CD4-positive, alpha-beta T cell (primary cell): Measurements from ENCODE around the gene MSANTD4. TPM values are rescaled to one million over a fixed set of nuclear protein-coding genes. Genes with fewer than 3 reads are reported as not detected.

Experiments
- ATAC-seq: fragments of 200-7000 bp; cut with Tn5 transposase; one replicate; pipeline ENCODE4 v1.10.0; 2022; ENCODE audit warnings: mild to moderate bottlenecking; ENCODE audit not compliant: poor library complexity
- CTCF ChIA-PET: fragments of 350-600 bp; sonication (Branson Sonifier 250); formaldehyde crosslinking; loops from one replicate; lab custom pipeline; 2021; ENCODE audit warnings: antibody characterized with exemption, inconsistent platforms; lab: Charles Lee
- POLR2A ChIA-PET: fragments of 350-600 bp; sonication (Branson Sonifier 250); formaldehyde crosslinking; loops from one replicate; lab custom pipeline; 2021; ENCODE audit warnings: antibody characterized with exemption, inconsistent platforms; lab: Charles Lee
- DNase-seq, 14 experiments: peaks; one replicate each; pipeline ENCODE4 v3.0.0-alpha.2; 2013 to 2020; ENCODE audit warnings: mixed read lengths in 2 of 14
- H3K27ac ChIP-seq, 2 donors: one replicate each; pipeline versions ENCODE4 v1.5.1 to v1.7.0; 2013; ENCODE audit warnings: low read length in 2 of 2, low read depth in 1 of 2, mild to moderate bottlenecking in 1 of 2
- H3K27me3 ChIP-seq, 2 experiments: 1 replicate in 1 of 2; 2 replicates in 1 of 2; pipeline versions ENCODE4 v1.6.1 to v1.7.0; 2013; ENCODE audit warnings: low read length in 2 of 2, control low read depth in 1 of 2, mild to moderate bottlenecking in 1 of 2, moderate library complexity in 1 of 2; ENCODE audit not compliant: insufficient read depth in 2 of 2, control insufficient read depth in 1 of 2
- H3K36me3 ChIP-seq: one replicate; pipeline ENCODE4 v1.6.1; 2013; ENCODE audit warnings: low read length, control low read depth; ENCODE audit not compliant: insufficient read depth
- H3K4me1 ChIP-seq: one replicate; pipeline ENCODE4 v1.6.1; 2013; ENCODE audit warnings: low read length, control low read depth; ENCODE audit not compliant: insufficient read depth
- H3K4me3 ChIP-seq: one replicate; pipeline ENCODE4 v1.5.1; 2013; ENCODE audit warnings: mild to moderate bottlenecking, low read length, moderate library complexity
- H3K9me3 ChIP-seq, 2 experiments: 1 replicate in 1 of 2; 2 replicates in 1 of 2; pipeline versions ENCODE4 v1.6.1 to v1.7.0; 2013; ENCODE audit warnings: low read length in 2 of 2, mild to moderate bottlenecking in 2 of 2, control low read depth in 1 of 2, moderate library complexity in 1 of 2; ENCODE audit not compliant: control insufficient read depth in 1 of 2, insufficient read depth in 1 of 2
- H3K27ac Mint-ChIP-seq: one replicate; pipeline ENCODE4 v1.8.0; 2020; ENCODE audit warnings: mixed read lengths
- H3K27me3 Mint-ChIP-seq: one replicate; pipeline ENCODE4 v1.8.0; 2021; ENCODE audit warnings: mixed read lengths
- H3K36me3 Mint-ChIP-seq: one replicate; pipeline ENCODE4 v1.8.0; 2021; ENCODE audit warnings: low read depth, mixed read lengths
- H3K4me1 Mint-ChIP-seq: one replicate; pipeline ENCODE4 v1.8.0; 2021; ENCODE audit warnings: low read depth, mixed read lengths
- H3K4me3 Mint-ChIP-seq: one replicate; pipeline ENCODE4 v1.8.0; 2020; ENCODE audit warnings: mild to moderate bottlenecking, mixed read lengths
- H3K9me3 Mint-ChIP-seq: one replicate; pipeline ENCODE4 v1.8.0; 2020; ENCODE audit warnings: mixed read lengths
- intact Hi-C, 2 experiments: fragments of 100-400 bp; cut with DNase I in 1 of 2; cut with micrococcal nuclease in 1 of 2; formaldehyde crosslinking; loops; one replicate each; pipeline versions ENCODE4 v1.15.1 to v1.9.0; 2023 to 2025; cut with DNase I, micrococcal nuclease
- total RNA-seq, 174 experiments: library from RNA in 2 of 174; stranded (reverse) in 2 of 174; gene quantifications; one replicate each; pipeline ENCODE4 v1.2.3 and lab custom pipeline; 2021 to 2026
- TF ChIP-seq, protein P1 (sequence below): fragments of 200-600 bp; IDR thresholded peaks from one replicate; pipeline ENCODE4 v1.8.0; 2022; ENCODE audit warnings: antibody characterized with exemption, mild to moderate bottlenecking

Gene MSANTD4
- total RNA-seq, 2 experiments from 2014 or later, result 4.3 to 6.2 TPM

DNA sequence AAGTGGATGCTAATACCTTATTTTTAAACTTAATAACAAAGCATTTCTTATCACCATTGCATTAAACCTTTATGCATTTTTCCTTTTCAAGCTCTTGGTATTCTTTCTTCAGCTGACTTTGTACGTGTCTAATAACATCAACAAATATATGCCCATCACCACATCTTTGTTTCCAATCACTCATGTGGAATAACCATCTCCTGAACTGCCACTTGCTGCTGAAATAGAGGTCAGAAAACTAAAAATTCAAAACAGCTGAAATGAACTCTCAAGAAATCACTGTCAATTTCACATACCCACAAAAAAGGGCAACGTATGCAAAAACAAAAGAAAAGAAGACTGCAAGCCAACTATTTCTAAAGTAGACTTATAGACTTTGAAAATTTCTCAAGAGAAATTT lies 7.4 kb downstream of the MSANTD4 start:
- intact Hi-C loops, result no loop called here
- H3K36me3 Mint-ChIP-seq, result peaks cover 56% of the 10 kb centered on the region
- TF ChIP-seq, protein P1, sequence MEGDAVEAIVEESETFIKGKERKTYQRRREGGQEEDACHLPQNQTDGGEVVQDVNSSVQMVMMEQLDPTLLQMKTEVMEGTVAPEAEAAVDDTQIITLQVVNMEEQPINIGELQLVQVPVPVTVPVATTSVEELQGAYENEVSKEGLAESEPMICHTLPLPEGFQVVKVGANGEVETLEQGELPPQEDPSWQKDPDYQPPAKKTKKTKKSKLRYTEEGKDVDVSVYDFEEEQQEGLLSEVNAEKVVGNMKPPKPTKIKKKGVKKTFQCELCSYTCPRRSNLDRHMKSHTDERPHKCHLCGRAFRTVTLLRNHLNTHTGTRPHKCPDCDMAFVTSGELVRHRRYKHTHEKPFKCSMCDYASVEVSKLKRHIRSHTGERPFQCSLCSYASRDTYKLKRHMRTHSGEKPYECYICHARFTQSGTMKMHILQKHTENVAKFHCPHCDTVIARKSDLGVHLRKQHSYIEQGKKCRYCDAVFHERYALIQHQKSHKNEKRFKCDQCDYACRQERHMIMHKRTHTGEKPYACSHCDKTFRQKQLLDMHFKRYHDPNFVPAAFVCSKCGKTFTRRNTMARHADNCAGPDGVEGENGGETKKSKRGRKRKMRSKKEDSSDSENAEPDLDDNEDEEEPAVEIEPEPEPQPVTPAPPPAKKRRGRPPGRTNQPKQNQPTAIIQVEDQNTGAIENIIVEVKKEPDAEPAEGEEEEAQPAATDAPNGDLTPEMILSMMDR, result no peak
- H3K4me1 ChIP-seq, result peaks cover 3% of the 10 kb centered on the region
- H3K27me3 Mint-ChIP-seq, result no peaks in the 10 kb centered on the region
- no peak overlapping the region for H3K27ac Mint-ChIP-seq
- ChIA-PET POLR2A (no interaction called here), CTCF (interaction anchor here (1.2 kb wide), 1 partner anchor 63 kb away, joined by 3 read pairs; the partner anchor contains the start of genes AASDHPPT and KBTBD3)
- no peak overlapping the region for H3K4me3 ChIP-seq
- H3K36me3 ChIP-seq, result peaks cover 22% of the 10 kb centered on the region
- H3K4me3 Mint-ChIP-seq, result no peak overlapping the region
- H3K27ac ChIP-seq, result no peak overlapping the region
- peaks cover 46% of the 10 kb centered on the region for H3K4me1 Mint-ChIP-seq
- ATAC-seq (no peak), DNase-seq (no peak)
- H3K9me3 ChIP-seq, result no peaks in the 10 kb centered on the region
- peaks cover 3% of the 10 kb centered on the region for H3K9me3 Mint-ChIP-seq
- no peaks in the 10 kb centered on the region for H3K27me3 ChIP-seq

DNA sequence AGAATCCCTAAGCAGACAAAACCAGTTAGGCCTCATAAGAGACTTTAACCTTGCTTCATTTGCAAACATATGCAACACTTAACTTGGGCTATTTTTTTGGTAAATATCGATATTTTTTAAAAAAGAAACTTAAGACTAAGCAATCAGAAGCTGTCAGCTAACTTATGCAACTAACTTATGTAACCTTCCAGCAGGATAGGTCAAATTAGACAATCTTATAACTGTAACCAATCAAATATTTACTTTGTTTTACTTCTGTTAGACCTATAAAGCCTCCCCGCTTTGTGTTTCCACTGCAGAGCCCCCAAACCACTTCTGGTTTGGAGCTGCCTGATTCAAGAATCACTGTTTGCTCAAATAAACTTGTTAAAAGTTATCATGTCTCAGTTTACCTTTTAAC lies 8.0 kb downstream of the MSANTD4 start:
- intact Hi-C loops, result no loop called here
- H3K4me3 ChIP-seq, result no peak overlapping the region
- no peaks in the 10 kb centered on the region for H3K27me3 Mint-ChIP-seq
- H3K27ac Mint-ChIP-seq, result no peak overlapping the region
- peaks cover 46% of the 10 kb centered on the region for H3K4me1 Mint-ChIP-seq
- peaks cover 28% of the 10 kb centered on the region for H3K36me3 ChIP-seq
- no peaks in the 10 kb centered on the region for H3K27me3 ChIP-seq
- POLR2A ChIA-PET, result no interaction called here
- H3K9me3 Mint-ChIP-seq, result peaks cover 3% of the 10 kb centered on the region
- DNase-seq (no peak), ATAC-seq (no peak)
- H3K36me3 Mint-ChIP-seq, result peaks cover 58% of the 10 kb centered on the region
- TF ChIP-seq, protein P1, result no peak
- no peak overlapping the region for H3K27ac ChIP-seq
- CTCF ChIA-PET, result interaction anchor here (1.2 kb wide), 1 partner anchor 63 kb away, joined by 3 read pairs; the partner anchor contains the start of genes AASDHPPT and KBTBD3
- peaks cover 3% of the 10 kb centered on the region for H3K4me1 ChIP-seq
- no peak overlapping the region for H3K4me3 Mint-ChIP-seq
- no peaks in the 10 kb centered on the region for H3K9me3 ChIP-seq

DNA sequence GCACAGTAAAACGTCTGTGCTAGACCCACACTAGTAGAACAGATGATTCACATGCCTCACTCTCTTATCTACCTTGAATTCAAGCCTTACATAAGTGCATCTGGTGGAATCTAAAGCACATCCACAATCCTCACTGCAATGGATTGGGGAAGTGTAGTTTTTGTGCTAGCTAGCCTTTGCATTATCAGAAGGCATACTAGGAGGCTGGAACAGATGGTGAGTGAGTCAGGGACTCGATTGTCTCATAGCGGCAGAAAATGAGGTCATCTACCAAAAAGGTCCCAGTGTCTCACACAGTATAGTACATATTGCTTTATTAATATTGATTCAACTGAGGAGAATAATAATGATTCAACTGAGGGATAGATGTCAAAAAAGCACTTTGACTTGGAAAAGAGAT lies 9.3 kb downstream of the MSANTD4 start:
- POLR2A ChIA-PET, result no interaction called here

More for the DNA sequence above, 9.3 kb downstream of the MSANTD4 start:
- no peak for ATAC-seq
- no peak for DNase-seq
- intact Hi-C loops, result no loop called here
- H3K9me3 Mint-ChIP-seq, result peaks cover 3% of the 10 kb centered on the region
- no peaks in the 10 kb centered on the region for H3K27me3 ChIP-seq
- H3K36me3 Mint-ChIP-seq, result peaks cover 67% of the 10 kb centered on the region
- no peak overlapping the region for H3K4me3 Mint-ChIP-seq
- TF ChIP-seq, protein P1, result no peak
- CTCF ChIA-PET, result no interaction called here
- H3K27ac ChIP-seq, result no peak overlapping the region
- no peaks in the 10 kb centered on the region for H3K27me3 Mint-ChIP-seq
- H3K36me3 ChIP-seq, result peaks cover 41% of the 10 kb centered on the region
- peaks cover 3% of the 10 kb centered on the region for H3K4me1 ChIP-seq
- H3K9me3 ChIP-seq, result no peaks in the 10 kb centered on the region
- H3K4me3 ChIP-seq, result no peak overlapping the region
- H3K4me1 Mint-ChIP-seq, result peaks cover 38% of the 10 kb centered on the region
- H3K27ac Mint-ChIP-seq, result no peak overlapping the region
